Karpas-422 (cell line): ENCODE data around the gene ISCA2. TPM values are rescaled to one million over a fixed set of nuclear protein-coding genes. Genes with fewer than 3 reads are reported as not detected.

Experiments
- DNase-seq: peaks from one replicate; pipeline ENCODE4 v3.0.0-alpha.2; 2015
- H2AFZ ChIP-seq: fragments of 200-600 bp; sonication (generic); 2 replicates; pipeline ENCODE4 v1.6.1; 2014; ENCODE audit warnings: antibody characterized with exemption, low read length, mixed read lengths
- H3K27ac ChIP-seq: fragments of 200-600 bp; sonication (generic); 2 replicates; pipeline ENCODE4 v1.5.1; 2014; ENCODE audit warnings: mild to moderate bottlenecking, low read length, moderate library complexity
- H3K27me3 ChIP-seq: fragments of 200-600 bp; sonication (generic); 2 replicates; pipeline ENCODE4 v1.6.1; 2014; ENCODE audit warnings: low read length, mixed read lengths
- H3K36me3 ChIP-seq: fragments of 200-600 bp; sonication (generic); 2 replicates; pipeline ENCODE4 v1.6.1; 2014; ENCODE audit warnings: low read length, mixed read lengths; ENCODE audit not compliant: insufficient read depth
- H3K4me1 ChIP-seq: fragments of 200-600 bp; sonication (generic); 2 replicates; pipeline ENCODE4 v1.6.1; 2014; ENCODE audit warnings: mild to moderate bottlenecking, low read length, mixed read lengths
- H3K4me2 ChIP-seq: fragments of 200-600 bp; sonication (generic); 2 replicates; pipeline ENCODE4 v1.6.1; 2014; ENCODE audit warnings: low read length, low read depth, mild to moderate bottlenecking; ENCODE audit not compliant: poor library complexity, severe bottlenecking
- H3K4me3 ChIP-seq: fragments of 200-600 bp; sonication (generic); 2 replicates; pipeline ENCODE4 v1.5.1; 2014; ENCODE audit warnings: mild to moderate bottlenecking, antibody characterized with exemption, low read length, mixed read lengths
- H3K79me2 ChIP-seq: fragments of 200-600 bp; sonication (generic); 2 replicates; pipeline ENCODE4 v1.6.1; 2014; ENCODE audit warnings: mild to moderate bottlenecking, low read length, mixed read lengths
- H3K9ac ChIP-seq: fragments of 200-600 bp; sonication (generic); 2 replicates; pipeline ENCODE4 v1.6.0; 2014; ENCODE audit warnings: low read length
- H3K9me2 ChIP-seq: fragments of 200-600 bp; sonication (generic), shearing (Covaris generic); replicated peaks from 2 replicates; pipeline ENCODE4 v1.6.0; 2014; ENCODE audit warnings: mild to moderate bottlenecking, low read length, moderate library complexity; ENCODE audit not compliant: insufficient read depth
- H3K9me3 ChIP-seq: fragments of 300-700, 200-600 bp; sonication (generic); 2 replicates; pipeline ENCODE4 v1.6.1; 2014; ENCODE audit warnings: low read length, mixed read lengths
- H4K20me1 ChIP-seq: fragments of 200-600 bp; sonication (generic); 2 replicates; pipeline ENCODE4 v1.6.1; 2014; ENCODE audit warnings: mild to moderate bottlenecking, antibody characterized with exemption, low read length, low read depth; ENCODE audit not compliant: insufficient read depth
- total RNA-seq: library from RNA; depleted of rRNA; stranded (reverse); fragments of >200 nt; shearing (Covaris generic); gene quantifications from 2 replicates; pipeline ENCODE4 v1.2.3, GENCODE V29; 2014; ENCODE audit warnings: low replicate concordance

ISCA2 gene
- total RNA-seq, 1 experiment from 2014 or later: 40.0 TPM

GRCh38 chr14:74475678-74476077, 17.9 kb upstream of the ISCA2 start:
- Histone ChIP-seq H3K27me3 (no peaks in the 10 kb centered on the region), H4K20me1 (no peaks in the 10 kb centered on the region), H3K79me2 (no peaks in the 10 kb centered on the region), H3K4me2 (no peak overlapping the region), H3K36me3 (no peaks in the 10 kb centered on the region), H3K4me1 (no peaks in the 10 kb centered on the region), H3K27ac (no peak overlapping the region), H3K4me3 (no peak overlapping the region), H3K9ac (no peak overlapping the region), H3K9me2 (no peaks in the 10 kb centered on the region), H2AFZ (no peak overlapping the region), H3K9me3 (no peaks in the 10 kb centered on the region)
- no peak for DNase-seq

- Histone ChIP-seq H3K9me2 (no peaks in the 10 kb centered on the region), H3K36me3 (no peaks in the 10 kb centered on the region), H3K79me2 (no peaks in the 10 kb centered on the region), H3K27me3 (no peaks in the 10 kb centered on the region), H3K9me3 (no peaks in the 10 kb centered on the region), H3K9ac (no peak overlapping the region), H3K4me2 (no peak overlapping the region), H3K27ac (no peak overlapping the region), H2AFZ (no peak overlapping the region), H3K4me1 (no peaks in the 10 kb centered on the region), H4K20me1 (no peaks in the 10 kb centered on the region), H3K4me3 (no peak overlapping the region)
- DNase-seq: no peak
These were observed 17.5 kb upstream of the ISCA2 start for GRCh38 chr14:74476107-74476506.

DNA sequence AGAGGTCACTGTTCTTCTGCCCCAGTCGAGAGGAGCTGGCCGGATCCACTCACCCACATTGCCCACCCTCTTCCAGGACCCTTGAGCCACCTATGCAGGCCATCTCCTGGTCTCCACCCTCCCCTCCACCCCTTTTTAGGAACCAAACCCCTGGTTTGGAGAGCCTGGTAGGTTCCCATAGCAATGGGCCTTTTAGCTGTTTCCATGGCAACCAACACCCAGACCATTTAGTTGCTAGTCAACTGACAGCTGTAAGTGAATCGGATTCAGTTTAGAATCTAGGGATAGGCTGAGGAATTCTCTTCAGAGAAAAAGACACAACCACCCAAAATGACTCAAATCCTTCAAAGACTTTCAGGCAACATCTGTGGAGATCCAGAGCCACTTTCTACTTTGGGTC, 17.0 kb upstream of the ISCA2 start:
- H3K4me3 ChIP-seq: no peak overlapping the region
- no peak for DNase-seq
- no peak overlapping the region for H2AFZ ChIP-seq
- H3K4me2 ChIP-seq: no peak overlapping the region
- no peaks in the 10 kb centered on the region for H3K9me2 ChIP-seq
- no peaks in the 10 kb centered on the region for H3K36me3 ChIP-seq
- H3K27me3 ChIP-seq: no peaks in the 10 kb centered on the region
- no peak overlapping the region for H3K27ac ChIP-seq
- no peaks in the 10 kb centered on the region for H3K79me2 ChIP-seq
- H3K4me1 ChIP-seq: no peaks in the 10 kb centered on the region
- no peak overlapping the region for H3K9ac ChIP-seq
- H3K9me3 ChIP-seq: no peaks in the 10 kb centered on the region
- H4K20me1 ChIP-seq: no peaks in the 10 kb centered on the region

GRCh38 chr14:74478996-74479635, 14.4 kb upstream of the ISCA2 start:
- no peak overlapping the region for H2AFZ ChIP-seq
- H3K4me1 ChIP-seq: no peaks in the 10 kb centered on the region
- H3K9ac ChIP-seq: no peak overlapping the region
- no peaks in the 10 kb centered on the region for H3K79me2 ChIP-seq
- no peak overlapping the region for H3K4me2 ChIP-seq
- no peaks in the 10 kb centered on the region for H3K36me3 ChIP-seq
- H4K20me1 ChIP-seq: no peaks in the 10 kb centered on the region
- no peak overlapping the region for H3K4me3 ChIP-seq
- no peaks in the 10 kb centered on the region for H3K9me3 ChIP-seq
- H3K27ac ChIP-seq: no peak overlapping the region
- no peak for DNase-seq
- no peaks in the 10 kb centered on the region for H3K9me2 ChIP-seq
- H3K27me3 ChIP-seq: no peaks in the 10 kb centered on the region

DNA sequence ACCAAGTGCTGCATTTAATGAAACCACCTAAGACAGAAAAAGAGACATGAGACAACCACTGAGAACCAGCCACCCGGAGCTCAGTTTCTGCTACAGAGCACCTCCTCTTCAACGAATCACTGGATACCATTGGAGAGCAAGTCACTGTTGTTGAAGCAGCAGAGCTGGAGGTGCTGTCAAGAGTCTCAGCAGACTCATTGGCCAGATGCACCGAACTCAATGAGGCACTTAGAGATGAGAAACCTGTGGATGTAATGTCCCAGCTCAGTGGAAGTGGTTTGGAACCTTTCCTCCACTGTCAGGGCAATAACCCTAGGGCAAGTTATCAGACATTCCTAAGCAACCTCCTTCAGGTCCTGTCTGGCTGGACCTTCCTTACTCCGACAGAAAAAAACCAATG, 13.5 kb upstream of the ISCA2 start:
- no peaks in the 10 kb centered on the region for H3K36me3 ChIP-seq
- H3K27ac ChIP-seq: no peak overlapping the region
- H3K9me2 ChIP-seq: no peaks in the 10 kb centered on the region

GRCh38 chr14:74482571-74482970, 11.0 kb upstream of the ISCA2 start:
- Histone ChIP-seq H3K4me1 (no peaks in the 10 kb centered on the region), H3K9me3 (no peaks in the 10 kb centered on the region), H3K9me2 (no peaks in the 10 kb centered on the region), H3K27me3 (no peaks in the 10 kb centered on the region), H3K4me3 (no peak overlapping the region), H4K20me1 (no peaks in the 10 kb centered on the region), H3K36me3 (no peaks in the 10 kb centered on the region), H3K79me2 (no peaks in the 10 kb centered on the region), H3K27ac (no peak overlapping the region), H3K4me2 (no peak overlapping the region), H3K9ac (no peak overlapping the region), H2AFZ (no peak overlapping the region)
- DNase-seq: no peak

More for the DNA sequence above, 13.5 kb upstream of the ISCA2 start:
- no peak for DNase-seq
- Histone ChIP-seq H3K9me3 (no peaks in the 10 kb centered on the region), H3K4me1 (no peaks in the 10 kb centered on the region), H2AFZ (no peak overlapping the region), H4K20me1 (no peaks in the 10 kb centered on the region), H3K27me3 (no peaks in the 10 kb centered on the region), H3K4me2 (no peak overlapping the region), H3K4me3 (no peak overlapping the region), H3K79me2 (no peaks in the 10 kb centered on the region), H3K9ac (no peak overlapping the region)

DNA sequence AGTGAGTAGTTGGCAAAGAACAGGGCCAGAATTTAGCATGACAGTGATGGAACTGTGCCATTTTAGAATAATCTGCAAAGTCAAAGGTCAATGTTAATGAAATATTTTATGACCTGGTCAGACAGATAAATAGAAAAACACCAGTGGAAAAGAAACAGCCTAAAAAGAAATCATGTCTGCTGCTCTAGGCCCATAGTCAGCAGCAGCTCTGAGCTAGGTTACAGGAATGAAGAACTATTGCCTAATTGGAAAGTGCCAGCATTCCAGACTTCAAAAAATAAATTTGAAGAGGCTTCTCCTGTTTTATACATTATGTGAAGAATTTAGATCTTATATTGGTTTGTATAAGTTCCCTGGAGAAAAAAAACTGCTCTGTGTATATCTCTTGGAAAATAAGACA, 10.2 kb upstream of the ISCA2 start:
- no peak for DNase-seq
- Histone ChIP-seq H2AFZ (no peak overlapping the region), H3K36me3 (no peaks in the 10 kb centered on the region), H3K9ac (no peak overlapping the region), H3K27me3 (no peaks in the 10 kb centered on the region), H3K79me2 (no peaks in the 10 kb centered on the region), H3K27ac (no peak overlapping the region), H3K9me3 (no peaks in the 10 kb centered on the region), H4K20me1 (no peaks in the 10 kb centered on the region), H3K4me1 (no peaks in the 10 kb centered on the region), H3K4me3 (no peak overlapping the region), H3K9me2 (no peaks in the 10 kb centered on the region), H3K4me2 (no peak overlapping the region)

DNA sequence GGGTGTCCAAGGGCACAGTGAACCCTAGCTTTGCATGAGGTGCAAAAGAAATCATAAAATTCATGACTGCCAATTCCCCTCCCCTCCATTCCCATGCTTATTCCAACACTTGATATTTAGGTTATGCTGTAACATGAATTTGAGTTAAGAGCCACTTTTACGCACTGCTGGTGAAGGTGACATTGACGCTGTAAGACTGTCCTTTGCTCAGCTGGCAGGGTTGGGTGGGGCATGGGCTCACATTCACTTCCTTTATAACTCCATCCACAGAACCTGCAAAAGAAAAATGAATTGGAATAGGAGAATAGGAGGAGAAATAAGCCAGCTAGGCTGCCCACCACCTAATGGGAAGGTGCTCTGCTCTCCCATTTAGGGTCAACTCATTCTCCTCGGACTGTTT, 7.4 kb upstream of the ISCA2 start:
- DNase-seq: no peak

More for the DNA sequence above, 7.4 kb upstream of the ISCA2 start:
- Histone ChIP-seq H3K4me2 (no peak overlapping the region), H3K27me3 (no peaks in the 10 kb centered on the region), H3K9me3 (no peaks in the 10 kb centered on the region), H2AFZ (no peak overlapping the region), H3K36me3 (no peaks in the 10 kb centered on the region), H3K4me1 (peaks cover 4% of the 10 kb centered on the region), H4K20me1 (no peaks in the 10 kb centered on the region; the same call in 1 of the 2 replicates), H3K9ac (no peak overlapping the region), H3K27ac (no peak overlapping the region), H3K4me3 (no peak overlapping the region), H3K79me2 (no peaks in the 10 kb centered on the region), H3K9me2 (no peaks in the 10 kb centered on the region)
